BJ (cell line): ENCODE results near the gene RAB3B. TPM values are rescaled to one million over a fixed set of nuclear protein-coding genes. Genes with fewer than 3 reads are reported as not detected.

Source experiments
- CTCF ChIA-PET: fragments of 350-600 bp; formaldehyde crosslinking; extraction: SDS; loops from one replicate; lab custom pipeline; 2021; ENCODE audit warnings: antibody characterized with exemption, inconsistent platforms; lab: Yijun Ruan, JAX
- POLR2A ChIA-PET: fragments of 300-600 bp; sonication (Branson Sonifier 250); formaldehyde crosslinking; extraction: SDS; loops from one replicate; lab custom pipeline; 2021; ENCODE audit warnings: antibody characterized with exemption; lab: Charles Lee
- DNase-seq: peaks from one replicate; pipeline ENCODE4 v3.0.0-alpha.2; 2011; ENCODE audit warnings: low read depth
- H3K27me3 ChIP-seq: 2 replicates; pipeline ENCODE4 v1.6.0; 2011; ENCODE audit warnings: low read length; ENCODE audit not compliant: control insufficient read depth, insufficient read depth
- H3K36me3 ChIP-seq: 2 replicates; pipeline ENCODE4 v1.5.1; 2011; ENCODE audit warnings: low read length; ENCODE audit not compliant: control insufficient read depth, insufficient read depth
- H3K4me3 ChIP-seq: 2 replicates; pipeline ENCODE4 v1.5.1; 2011; ENCODE audit warnings: low read depth, mild to moderate bottlenecking, control low read depth, low read length
- polyA plus RNA-seq: library from polyadenylated mRNA; depleted of rRNA; stranded (reverse); fragments of >200 nt; gene quantifications from 2 replicates; pipeline ENCODE4 v1.2.3, GENCODE V29; 2011
- TF ChIP-seq, protein P1 (sequence below): IDR thresholded peaks from 2 replicates; pipeline ENCODE4 v1.5.1; 2011; ENCODE audit warnings: low read depth, mild to moderate bottlenecking, control low read depth, inconsistent platforms, low read length, moderate library complexity; ENCODE audit not compliant: insufficient read depth

RAB3B gene
- polyA plus RNA-seq, 1 experiment: 27.4 TPM

DNA sequence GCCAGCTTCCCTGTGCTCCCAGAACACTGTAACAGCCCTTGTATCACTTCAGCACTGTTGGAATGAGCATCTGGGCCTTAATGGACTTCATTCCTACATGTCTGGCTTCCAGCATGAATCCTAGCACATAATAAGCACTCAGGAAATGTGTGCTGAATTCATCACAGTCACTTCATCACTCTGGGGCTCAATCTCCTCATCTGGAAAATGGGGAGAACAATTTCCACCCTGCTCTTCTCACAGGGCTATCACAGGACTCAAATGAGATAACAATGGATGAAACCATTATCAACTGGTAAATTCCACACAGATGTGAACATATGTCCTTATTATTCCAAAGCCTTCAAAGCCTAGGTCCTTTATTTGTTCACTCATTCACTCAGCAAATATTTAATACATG, 12.4 kb downstream of the RAB3B start:
- H3K36me3 ChIP-seq: peaks cover 9% of the 10 kb centered on the region
- H3K4me3 ChIP-seq: no peak overlapping the region
- TF ChIP-seq, protein P1, sequence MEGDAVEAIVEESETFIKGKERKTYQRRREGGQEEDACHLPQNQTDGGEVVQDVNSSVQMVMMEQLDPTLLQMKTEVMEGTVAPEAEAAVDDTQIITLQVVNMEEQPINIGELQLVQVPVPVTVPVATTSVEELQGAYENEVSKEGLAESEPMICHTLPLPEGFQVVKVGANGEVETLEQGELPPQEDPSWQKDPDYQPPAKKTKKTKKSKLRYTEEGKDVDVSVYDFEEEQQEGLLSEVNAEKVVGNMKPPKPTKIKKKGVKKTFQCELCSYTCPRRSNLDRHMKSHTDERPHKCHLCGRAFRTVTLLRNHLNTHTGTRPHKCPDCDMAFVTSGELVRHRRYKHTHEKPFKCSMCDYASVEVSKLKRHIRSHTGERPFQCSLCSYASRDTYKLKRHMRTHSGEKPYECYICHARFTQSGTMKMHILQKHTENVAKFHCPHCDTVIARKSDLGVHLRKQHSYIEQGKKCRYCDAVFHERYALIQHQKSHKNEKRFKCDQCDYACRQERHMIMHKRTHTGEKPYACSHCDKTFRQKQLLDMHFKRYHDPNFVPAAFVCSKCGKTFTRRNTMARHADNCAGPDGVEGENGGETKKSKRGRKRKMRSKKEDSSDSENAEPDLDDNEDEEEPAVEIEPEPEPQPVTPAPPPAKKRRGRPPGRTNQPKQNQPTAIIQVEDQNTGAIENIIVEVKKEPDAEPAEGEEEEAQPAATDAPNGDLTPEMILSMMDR: no peak
- H3K27me3 ChIP-seq: no peaks in the 10 kb centered on the region
- POLR2A ChIA-PET: no interaction called here
- DNase-seq: no peak
- CTCF ChIA-PET: interaction anchor here (2.0 kb wide), 1 partner anchor 81 kb away, joined by 8 read pairs; no protein-coding TSS in a partner anchor

- ChIA-PET POLR2A (no interaction called here), CTCF (interaction anchor here (0.6 to 2.0 kb wide), 2 partner anchors 80 to 90 kb away, joined by 3 to 8 read pairs; no protein-coding TSS in a partner anchor)
- Histone ChIP-seq H3K36me3 (peaks cover 8% of the 10 kb centered on the region), H3K27me3 (no peaks in the 10 kb centered on the region), H3K4me3 (no peak overlapping the region)
- TF ChIP-seq, protein P1: no peak
- DNase-seq: no peak
Observed at GRCh38 chr1:51976846-51977602, 13.5 kb downstream of the RAB3B start.

- ChIA-PET POLR2A (no interaction called here), CTCF (interaction anchor here (0.9 to 1.3 kb wide), 3 partner anchors 13 to 27 kb away, joined by 3 to 4 read pairs (median 3); no protein-coding TSS in a partner anchor)
- no peak for DNase-seq
- peaks cover 10% of the 10 kb centered on the region for H3K36me3 ChIP-seq
- no peak overlapping the region for H3K4me3 ChIP-seq
- H3K27me3 ChIP-seq: no peaks in the 10 kb centered on the region
- TF ChIP-seq, protein P1: no peak
Observed at GRCh38 chr1:51973587-51974474, 16.7 kb downstream of the RAB3B start.

- TF ChIP-seq, protein P1: no peak
- Histone ChIP-seq H3K27me3 (no peaks in the 10 kb centered on the region), H3K36me3 (peaks cover 3% of the 10 kb centered on the region), H3K4me3 (no peak overlapping the region)
- CTCF ChIA-PET: interaction anchor here (0.6 to 1.4 kb wide), 4 partner anchors 15 to 72 kb away, joined by 3 to 5 read pairs (median 3); no protein-coding TSS in a partner anchor
- POLR2A ChIA-PET: no interaction called here
- DNase-seq: peak; percentile 76
Observed at GRCh38 chr1:51969038-51969705, 21.3 kb downstream of the RAB3B start.
